IMR-90 (cell line): ENCODE measurements around the gene RHOBTB1. TPM values are rescaled to one million over a fixed set of nuclear protein-coding genes. Genes with fewer than 3 reads are reported as not detected.

Experiments
- ATAC-seq: fragments of 200-7000 bp; cut with Tn5 transposase; 2 replicates; pipeline ENCODE4 v1.9.1; 2020; ENCODE audit warnings: low read depth, mild to moderate bottlenecking, moderate library complexity
- BruUV-seq: library from RNA; stranded (reverse); fragments of 400-500 nt; replicated peaks from 2 replicates; lab custom pipeline; 2021; lab: Mats Ljungman, UMichigan
- CTCF ChIA-PET: fragments of 300-600 bp; formaldehyde crosslinking; extraction: SDS; loops from one replicate; lab custom pipeline; 2021; ENCODE audit warnings: antibody characterized with exemption; lab: Yijun Ruan, JAX
- POLR2A ChIA-PET: fragments of 300-600 bp; sonication (Branson Sonifier 250); formaldehyde crosslinking; loops from one replicate; lab custom pipeline; 2022; ENCODE audit warnings: antibody characterized with exemption; ENCODE audit not compliant: unreplicated experiment; lab: Charles Lee
- DNase-seq: peaks from one replicate; pipeline ENCODE4 v3.0.0; 2013
- H2AFZ ChIP-seq: replicated peaks from 2 replicates; pipeline ENCODE3; 2013; ENCODE audit warnings: low read length, mild to moderate bottlenecking; ENCODE audit not compliant: poor library complexity
- H2AK5ac ChIP-seq: 2 replicates; pipeline ENCODE4 v1.6.1; 2013; ENCODE audit warnings: low read depth, low read length, inconsistent platforms
- H2AK9ac ChIP-seq: replicated peaks from 2 replicates; pipeline ENCODE3; 2013; ENCODE audit warnings: mild to moderate bottlenecking, low read depth, low read length, moderate library complexity; ENCODE audit not compliant: poor library complexity
- H2BK120ac ChIP-seq: 2 replicates; pipeline ENCODE4 v1.6.1; 2013; ENCODE audit warnings: low read depth, low read length, inconsistent platforms
- H2BK15ac ChIP-seq: 3 replicates; pipeline ENCODE4 v1.6.1; 2013; ENCODE audit warnings: low read depth, low read length, inconsistent platforms
- H2BK20ac ChIP-seq: 2 replicates; pipeline ENCODE4 v1.6.1; 2013; ENCODE audit warnings: low read depth, mild to moderate bottlenecking, inconsistent platforms, low read length, moderate library complexity
- H2BK5ac ChIP-seq: 2 replicates; pipeline ENCODE4 v1.6.1; 2013; ENCODE audit warnings: mild to moderate bottlenecking, low read depth, low read length, inconsistent platforms; ENCODE audit not compliant: poor library complexity, severe bottlenecking
- H3K14ac ChIP-seq: replicated peaks from 2 replicates; pipeline ENCODE4 v1.6.1; 2013; ENCODE audit warnings: low read depth, low read length, inconsistent platforms
- H3K18ac ChIP-seq: 2 replicates; pipeline ENCODE4 v1.6.1; 2013; ENCODE audit warnings: low read depth, low read length, control low read depth
- H3K23ac ChIP-seq: 2 replicates; pipeline ENCODE4 v1.6.1; 2013; ENCODE audit warnings: low read depth, low read length, inconsistent platforms
- H3K27ac ChIP-seq: 2 replicates; pipeline ENCODE4 v1.5.1; 2013; ENCODE audit warnings: mild to moderate bottlenecking, control low read depth, low read length; ENCODE audit not compliant: insufficient read depth
- H3K27me3 ChIP-seq: 2 replicates; pipeline ENCODE4 v1.6.1; 2013; ENCODE audit warnings: low read length; ENCODE audit not compliant: control insufficient read depth, insufficient read depth
- H3K36me3 ChIP-seq: 2 replicates; pipeline ENCODE4 v1.6.1; 2013; ENCODE audit warnings: low read length, mixed read lengths; ENCODE audit not compliant: control insufficient read depth, insufficient read depth
- H3K4ac ChIP-seq: 2 replicates; pipeline ENCODE4 v1.6.1; 2013; ENCODE audit warnings: low read depth, low read length, inconsistent platforms
- H3K4me1 ChIP-seq: 2 replicates; pipeline ENCODE4 v1.6.1; 2013; ENCODE audit warnings: low read length, mixed read lengths; ENCODE audit not compliant: control insufficient read depth, insufficient read depth
- H3K4me2 ChIP-seq: 2 replicates; pipeline ENCODE4 v1.6.1; 2013; ENCODE audit warnings: low read depth, mild to moderate bottlenecking, control low read depth, low read length, moderate library complexity
- H3K4me3 ChIP-seq: 2 replicates; pipeline ENCODE4 v1.5.1; 2013; ENCODE audit warnings: low read depth, mild to moderate bottlenecking, control low read depth, low read length, moderate library complexity; ENCODE audit not compliant: insufficient read depth
- H3K56ac ChIP-seq: 2 replicates; pipeline ENCODE4 v1.6.1; 2013; ENCODE audit warnings: low read length, inconsistent platforms; ENCODE audit not compliant: insufficient read depth; ENCODE audit errors: extremely low read depth
- H3K79me1 ChIP-seq, 2 experiments: 2 replicates each; pipeline ENCODE4 v1.6.1; 2013; ENCODE audit warnings: low read length in 2 of 2, inconsistent platforms in 1 of 2, low read depth in 1 of 2
- H3K9ac ChIP-seq: 2 replicates; pipeline ENCODE4 v1.6.1; 2013; ENCODE audit warnings: low read depth, low read length, control low read depth
- H3K9me1 ChIP-seq: 2 replicates; pipeline ENCODE4 v1.6.1; 2013; ENCODE audit warnings: low read length, inconsistent platforms; ENCODE audit not compliant: insufficient read depth
- H3K9me3 ChIP-seq: 2 replicates; pipeline ENCODE4 v1.6.1; 2013; ENCODE audit warnings: low read length; ENCODE audit not compliant: control insufficient read depth, insufficient read depth
- H4K20me1 ChIP-seq: 2 replicates; pipeline ENCODE4 v1.6.1; 2013; ENCODE audit warnings: low read length, inconsistent platforms; ENCODE audit not compliant: insufficient read depth
- H4K5ac ChIP-seq: 2 replicates; pipeline ENCODE4 v1.6.1; 2013; ENCODE audit warnings: mild to moderate bottlenecking, low read depth, low read length, control low read depth
- H4K8ac ChIP-seq, 2 experiments: 2 replicates each; pipeline ENCODE4 v1.6.1; 2013; ENCODE audit warnings: low read depth in 2 of 2, low read length in 2 of 2, control low read depth in 1 of 2, inconsistent platforms in 1 of 2
- H4K91ac ChIP-seq: 2 replicates; pipeline ENCODE4 v1.6.1; 2013; ENCODE audit warnings: low read depth, low read length, inconsistent platforms; ENCODE audit not compliant: insufficient read depth
- CEBPB ChIP-seq: IDR thresholded peaks from 2 replicates; pipeline ENCODE4 v1.6.1; 2012; ENCODE audit warnings: low read depth, low read length, improper control_type of control experiment
- RFX5 ChIP-seq: IDR thresholded peaks from 2 replicates; pipeline ENCODE4 v1.8.0; 2012; ENCODE audit warnings: low read depth, mild to moderate bottlenecking, low read length, moderate library complexity
- WGBS, 2 experiments: methylation state at CpG; one replicate each; pipeline versions ENCODE4 v1.1.5 to v1.1.7; 2013; ENCODE audit warnings: missing lambda C conversion rate in 2 of 2; ENCODE audit not compliant: insufficient read length in 1 of 2; ENCODE audit errors: extremely low coverage in 2 of 2; 5-methylcytosine and 5-hydroxymethylcytosine counted together
- dilution Hi-C: fragments of 300-500 bp; cut with HindIII; formaldehyde crosslinking; loops from one replicate; pipeline ENCODE4 v1.14.3; 2018; ENCODE audit warnings: low sequenced_read_pairs; ENCODE audit not compliant: unreplicated experiment
- in situ Hi-C: fragments of 300-500 bp; cut with MboI; formaldehyde crosslinking; loops from 3 replicates; pipeline ENCODE4 v1.14.3; 2019; ENCODE audit warnings: low sequenced_read_pairs, inconsistent platforms, mixed read lengths
- intact Hi-C: fragments of 100-400 bp; cut with micrococcal nuclease; formaldehyde crosslinking; loops from 2 replicates; pipeline ENCODE4 v1.10.0; 2022
- polyA plus RNA-seq, 3 experiments: library from polyadenylated mRNA; depleted of rRNA; stranded (reverse); fragments of >200 nt; gene quantifications; 2 replicates each; pipeline ENCODE4 v1.2.3, GENCODE V29; 2012; ENCODE audit warnings: low replicate concordance in 1 of 3
- total RNA-seq: library from RNA; depleted of rRNA; stranded (reverse); fragments of >200 nt; gene quantifications from 2 replicates; pipeline ENCODE4 v1.2.3, GENCODE V29; 2012

RHOBTB1 gene
- total and polyA plus RNA-seq, 2 of the 4 experiments (the other 2 are of a cell fraction): 8.9 to 15.2 TPM

GRCh38 chr10:60957667-60958221 lies 13.8 kb upstream of the RHOBTB1 start:
- Histone ChIP-seq H3K36me3 (no peaks in the 10 kb centered on the region), H3K4me1 (peaks cover 8% of the 10 kb centered on the region), H3K9me3 (no peaks in the 10 kb centered on the region), H3K23ac (no peak overlapping the region), H2AK5ac (peak overlapping the region; percentile 67; the same call in 1 of the 2 replicates), H4K8ac (peak overlapping the region in 1 of 2 experiments; percentile 61; a peak in 1 of 4 replicates), H2BK5ac (no peak overlapping the region), H3K4ac (peak overlapping the region; percentile 43), H3K4me2 (no peak overlapping the region), H2BK120ac (peak overlapping the region; percentile 72), H3K27ac (no peak overlapping the region), H3K79me1 (no peaks in the 10 kb centered on the region), H3K27me3 (no peaks in the 10 kb centered on the region), H2BK20ac (peak overlapping the region; percentile 83), H2AK9ac (no peak overlapping the region), H4K20me1 (no peaks in the 10 kb centered on the region), H3K4me3 (no peak overlapping the region), H3K18ac (peak overlapping the region; percentile 37; the same call in 1 of the 2 replicates), H2AFZ (no peak overlapping the region), H4K91ac (peak overlapping the region; percentile 47; the same call in 1 of the 2 replicates), H3K9me1 (peaks cover 6% of the 10 kb centered on the region; the same call in 1 of the 2 replicates), H3K9ac (no peak overlapping the region), H3K56ac (no peak overlapping the region), H3K14ac (0 out of 2 replicates have a peak overlapping the region, but pooled peaks have one; percentile 34), H2BK15ac (no peak overlapping the region), H4K5ac (no peak overlapping the region)
- ChIA-PET POLR2A (no interaction called here), CTCF (no interaction called here)
- no peak for ATAC-seq
- WGBS, 2 experiments: no CpG with 5 or more reads among the region's 3 CpGs
- BruUV-seq: no TSS peak
- TF ChIP-seq RFX5: no peak
- 0 out of 2 replicates have a peak, but pooled peaks have one; percentile 6 for TF ChIP-seq CEBPB
- in situ Hi-C loops (no loop called here), intact Hi-C loops (no loop called here), dilution Hi-C loops (no loop called here)
- DNase-seq: no peak
